Subcutaneous abdominal adipose tissue (tissue), 5 donors: ENCODE results near the gene TESMIN.

Experiments used
- H3K27ac ChIP-seq: one replicate; pipeline ENCODE4 v1.7.0; 2013; ENCODE audit warnings: low read depth, mild to moderate bottlenecking, inconsistent platforms, low read length, moderate library complexity
- H3K27me3 ChIP-seq, 5 donors: one replicate each; pipeline ENCODE4 v1.7.0; 2013; ENCODE audit warnings: low read length in 5 of 5, inconsistent platforms in 1 of 5; ENCODE audit not compliant: control insufficient read depth in 5 of 5, insufficient read depth in 4 of 5
- H3K36me3 ChIP-seq, 5 donors: one replicate each; pipeline ENCODE4 v1.7.0; 2013; ENCODE audit warnings: low read length in 5 of 5; ENCODE audit not compliant: control insufficient read depth in 5 of 5, insufficient read depth in 5 of 5
- H3K4me1 ChIP-seq, 5 donors: one replicate each; pipeline ENCODE4 v1.7.0; 2013; ENCODE audit warnings: low read length in 5 of 5, mild to moderate bottlenecking in 3 of 5, moderate library complexity in 1 of 5; ENCODE audit not compliant: control insufficient read depth in 5 of 5, insufficient read depth in 5 of 5
- H3K4me3 ChIP-seq, 5 donors: one replicate each; pipeline ENCODE4 v1.7.0; 2013; ENCODE audit warnings: low read length in 5 of 5, low read depth in 1 of 5
- H3K9ac ChIP-seq, 5 donors: one replicate each; pipeline ENCODE4 v1.7.0; 2013; ENCODE audit warnings: low read length in 5 of 5, mild to moderate bottlenecking in 4 of 5, moderate library complexity in 3 of 5
- H3K9me3 ChIP-seq, 5 donors: one replicate each; pipeline ENCODE4 v1.7.0; 2013; ENCODE audit warnings: low read length in 5 of 5; ENCODE audit not compliant: control insufficient read depth in 5 of 5
- donor health status: healthy.
- donor health status: healthy.
- donor health status: healthy.
- donor health status: healthy.
- donor health status: healthy.

TESMIN gene

GRCh38 chr11:68687311-68687710 lies 64.0 kb downstream of the TESMIN start:
- Histone ChIP-seq H3K36me3 (no peaks in the 10 kb centered on the region), H3K4me1 (peaks cover 0 to 17% (median 11%) of the 10 kb centered on the region in 5 donors), H3K9me3 (no peaks in the 10 kb centered on the region), H3K27me3 (peaks cover 17 to 43% (median 39%) of the 10 kb centered on the region in 5 donors), H3K27ac (no peak overlapping the region), H3K9ac (no peak overlapping the region), H3K4me3 (no peak overlapping the region)

DNA sequence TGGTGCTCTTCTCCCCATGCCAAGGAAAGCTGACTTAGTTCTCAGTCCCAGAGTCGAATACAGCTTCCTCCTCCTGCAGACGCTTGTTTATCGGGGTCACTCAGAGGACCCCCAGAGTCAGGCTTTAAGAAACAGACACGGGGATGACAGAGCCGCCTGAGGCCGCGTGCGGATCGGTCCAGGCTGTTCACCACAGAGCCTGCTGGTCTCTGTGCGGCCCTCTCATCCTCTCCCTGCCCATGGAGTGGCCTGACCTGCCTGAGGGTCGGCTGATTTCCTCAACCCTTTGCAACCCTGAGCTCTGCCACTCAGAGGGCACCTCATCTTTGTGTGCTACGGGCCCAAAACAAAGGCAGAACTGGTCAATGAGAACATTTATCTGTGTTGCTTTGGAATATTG lies 64.8 kb downstream of the TESMIN start:
- H3K9me3 ChIP-seq = no peaks in the 10 kb centered on the region
- H3K4me3 ChIP-seq = no peak overlapping the region
- H3K27ac ChIP-seq = no peak overlapping the region
- H3K27me3 ChIP-seq = peaks cover 17 to 43% (median 39%) of the 10 kb centered on the region in 5 donors
- peaks cover 0 to 17% (median 11%) of the 10 kb centered on the region in 5 donors for H3K4me1 ChIP-seq
- H3K36me3 ChIP-seq = no peaks in the 10 kb centered on the region
- no peak overlapping the region for H3K9ac ChIP-seq

DNA sequence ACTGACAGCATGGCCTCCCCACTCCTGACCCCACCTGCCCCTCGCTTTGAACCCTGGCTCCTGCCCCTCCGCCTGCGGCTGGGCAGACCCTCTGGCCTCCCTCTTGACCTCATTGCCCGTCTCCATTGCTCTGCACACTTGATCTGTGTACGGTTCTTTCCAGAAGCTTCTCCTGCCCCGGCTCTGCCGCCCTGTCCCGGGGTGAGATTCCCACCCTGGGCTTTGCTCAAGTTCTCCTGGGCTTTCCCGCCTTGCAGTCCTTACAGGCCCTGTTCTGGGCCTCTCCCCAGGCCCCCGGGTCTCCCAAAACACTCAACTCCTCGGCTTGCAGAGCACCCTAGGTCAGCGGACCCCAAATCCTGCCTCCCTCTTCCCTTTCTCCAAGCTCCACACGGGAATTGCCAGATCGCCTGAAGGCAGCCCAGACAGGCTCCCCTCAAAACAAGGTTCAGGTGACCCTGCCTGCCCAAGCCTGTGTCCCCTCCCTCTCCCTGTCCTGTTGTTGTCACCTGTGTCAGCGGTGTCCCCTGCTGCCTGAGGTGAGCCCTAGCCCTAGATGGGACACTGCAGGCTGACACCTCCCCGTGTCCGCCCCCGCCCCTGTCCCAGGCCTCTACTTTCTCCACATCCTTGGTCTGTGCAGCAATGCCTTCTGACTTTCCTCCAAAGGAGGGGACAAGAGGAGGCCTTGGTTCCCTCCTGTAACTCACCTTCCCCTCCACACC lies 65.5 kb downstream of the TESMIN start:
- Histone ChIP-seq H3K4me1 (peaks cover 0 to 17% (median 11%) of the 10 kb centered on the region in 5 donors), H3K9ac (no peak overlapping the region), H3K9me3 (no peaks in the 10 kb centered on the region), H3K4me3 (no peak overlapping the region), H3K27me3 (peaks cover 17 to 43% (median 39%) of the 10 kb centered on the region in 5 donors), H3K27ac (no peak overlapping the region), H3K36me3 (no peaks in the 10 kb centered on the region)

- Histone ChIP-seq H3K27ac (no peak within 1 kb of the TSS), H3K9ac (no peak within 1 kb of the TSS), H3K4me1 (peaks cover 0 to 17% (median 11%) of the 10 kb centered on the region in 5 donors), H3K4me3 (peak within 1 kb of the TSS in 2 of 5 donors; percentile 34 to 54), H3K36me3 (no peaks in the 10 kb centered on the region), H3K9me3 (no peaks in the 10 kb centered on the region), H3K27me3 (peaks cover 17 to 41% (median 38%) of the 10 kb centered on the region in 5 donors)
These were observed 66.6 kb downstream of the TESMIN start, which contains the start of gene GAL for GRCh38 chr11:68684385-68685356. Gene GAL, plus strand, starts transcription at chr11:68684544. Its CDS starts 380 bp downstream, at chr11:68684924.

- Histone ChIP-seq H3K9me3 (no peaks in the 10 kb centered on the region), H3K4me3 (peak overlapping the region in 1 of 5 donors; percentile 54), H3K4me1 (peaks cover 0 to 17% (median 11%) of the 10 kb centered on the region in 5 donors), H3K36me3 (no peaks in the 10 kb centered on the region), H3K9ac (no peak overlapping the region), H3K27ac (no peak overlapping the region), H3K27me3 (peaks cover 17 to 39% (median 38%) of the 10 kb centered on the region in 5 donors)
These were observed 67.6 kb downstream of the TESMIN start for GRCh38 chr11:68683536-68684384.

GRCh38 chr11:68683121-68683520 lies 68.2 kb downstream of the TESMIN start:
- Histone ChIP-seq H3K9me3 (no peaks in the 10 kb centered on the region), H3K9ac (no peak overlapping the region), H3K4me3 (no peak overlapping the region), H3K27ac (no peak overlapping the region), H3K36me3 (no peaks in the 10 kb centered on the region), H3K4me1 (peaks cover 0 to 17% (median 11%) of the 10 kb centered on the region in 5 donors), H3K27me3 (peaks cover 17 to 39% (median 38%) of the 10 kb centered on the region in 5 donors)

DNA sequence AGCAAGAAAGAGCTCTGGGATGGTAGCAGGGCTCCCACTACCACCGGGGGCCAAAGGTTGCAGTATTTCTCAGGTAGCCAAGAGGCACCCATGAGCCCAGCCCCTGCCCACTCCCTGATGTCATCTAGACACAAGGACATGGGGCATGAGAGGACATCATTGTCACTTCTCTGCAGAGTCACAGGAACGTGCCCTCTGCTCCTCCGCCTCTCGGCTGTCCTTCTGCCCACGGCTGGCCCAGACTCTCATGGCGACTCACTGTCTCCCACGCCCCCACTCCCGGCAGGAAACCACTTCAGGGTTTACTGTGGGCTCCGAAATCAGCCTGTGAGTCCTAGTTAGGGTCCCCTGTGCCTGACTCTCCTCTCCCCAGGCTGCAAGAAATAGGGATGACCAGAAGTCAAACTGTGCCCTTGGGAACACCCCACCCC lies 68.8 kb downstream of the TESMIN start:
- H3K27me3 ChIP-seq = peaks cover 14 to 38% (median 35%) of the 10 kb centered on the region in 5 donors
- no peak overlapping the region for H3K27ac ChIP-seq

DNA sequence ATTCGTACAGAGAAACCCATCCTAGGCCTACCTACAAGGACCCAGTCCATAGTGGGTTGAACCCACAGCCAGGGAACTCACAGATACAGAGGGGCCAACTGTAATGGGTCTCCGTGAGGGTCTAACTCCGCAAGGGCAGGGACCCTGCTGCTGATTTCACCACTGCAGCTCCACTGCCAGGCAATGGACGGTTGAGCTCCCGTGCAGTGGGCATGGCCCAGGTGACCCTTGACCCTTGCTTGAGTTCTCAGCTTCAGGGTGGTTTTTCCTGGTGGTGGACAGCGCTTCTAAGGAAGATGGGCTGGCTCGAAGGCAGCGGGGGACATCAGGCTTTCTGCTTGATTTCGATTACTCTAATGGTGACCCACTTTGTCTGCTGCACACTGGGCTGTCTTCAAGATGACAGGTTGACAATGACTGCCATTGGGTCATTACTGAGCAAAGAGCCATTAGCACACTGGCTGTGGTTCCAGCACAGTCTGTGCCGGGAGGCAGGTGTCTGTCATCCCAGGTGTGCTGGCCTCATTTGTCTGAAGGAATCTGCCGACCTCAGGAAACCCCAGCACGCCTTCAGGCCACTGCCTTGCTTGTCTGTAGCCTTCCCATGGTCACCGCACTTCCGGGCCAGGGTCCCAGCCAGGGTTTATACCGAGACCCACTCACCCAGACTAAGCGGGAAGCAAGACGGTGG lies 70.6 kb downstream of the TESMIN start:
- Histone ChIP-seq H3K27me3 (peaks cover 9 to 28% (median 22%) of the 10 kb centered on the region in 5 donors), H3K4me3 (no peak overlapping the region), H3K9me3 (no peaks in the 10 kb centered on the region), H3K36me3 (no peaks in the 10 kb centered on the region), H3K9ac (no peak overlapping the region), H3K27ac (no peak overlapping the region), H3K4me1 (peaks cover 0 to 18% (median 9%) of the 10 kb centered on the region in 5 donors)

More for the DNA sequence above, 68.8 kb downstream of the TESMIN start:
- H3K9me3 ChIP-seq = no peaks in the 10 kb centered on the region
- H3K36me3 ChIP-seq = no peaks in the 10 kb centered on the region
- H3K4me3 ChIP-seq = no peak overlapping the region
- H3K9ac ChIP-seq = no peak overlapping the region
- H3K4me1 ChIP-seq = peaks cover 0 to 14% (median 8%) of the 10 kb centered on the region in 5 donors

- Histone ChIP-seq H3K4me1 (peaks cover 0 to 10% (median 0%) of the 10 kb centered on the region in 5 donors), H3K36me3 (no peaks in the 10 kb centered on the region), H3K27me3 (peaks cover 0 to 6% (median 0%) of the 10 kb centered on the region in 5 donors)
These were observed 73.3 kb downstream of the TESMIN start for GRCh38 chr11:68678031-68678441.

More at GRCh38 chr11:68678031-68678441, 73.3 kb downstream of the TESMIN start:
- Histone ChIP-seq H3K9ac (no peak overlapping the region), H3K27ac (no peak overlapping the region), H3K4me3 (no peak overlapping the region), H3K9me3 (peaks cover 0 to 9% (median 7%) of the 10 kb centered on the region in 5 donors)
